ENCODE measurements around the gene MDH1B.

The MDH1B gene

GRCh38 chr2:206780671-206781070 lies 15.5 kb upstream of the MDH1B start:
- DNase-seq = no peak
- peaks cover 15% of the 10 kb centered on the region for H3K36me3 ChIP-seq (replicated peaks)
- no peaks in the 10 kb centered on the region for H3K27me3 ChIP-seq (replicated peaks)
- H3K27ac ChIP-seq = no peak overlapping the region
- TF ChIP-seq, protein P1, sequence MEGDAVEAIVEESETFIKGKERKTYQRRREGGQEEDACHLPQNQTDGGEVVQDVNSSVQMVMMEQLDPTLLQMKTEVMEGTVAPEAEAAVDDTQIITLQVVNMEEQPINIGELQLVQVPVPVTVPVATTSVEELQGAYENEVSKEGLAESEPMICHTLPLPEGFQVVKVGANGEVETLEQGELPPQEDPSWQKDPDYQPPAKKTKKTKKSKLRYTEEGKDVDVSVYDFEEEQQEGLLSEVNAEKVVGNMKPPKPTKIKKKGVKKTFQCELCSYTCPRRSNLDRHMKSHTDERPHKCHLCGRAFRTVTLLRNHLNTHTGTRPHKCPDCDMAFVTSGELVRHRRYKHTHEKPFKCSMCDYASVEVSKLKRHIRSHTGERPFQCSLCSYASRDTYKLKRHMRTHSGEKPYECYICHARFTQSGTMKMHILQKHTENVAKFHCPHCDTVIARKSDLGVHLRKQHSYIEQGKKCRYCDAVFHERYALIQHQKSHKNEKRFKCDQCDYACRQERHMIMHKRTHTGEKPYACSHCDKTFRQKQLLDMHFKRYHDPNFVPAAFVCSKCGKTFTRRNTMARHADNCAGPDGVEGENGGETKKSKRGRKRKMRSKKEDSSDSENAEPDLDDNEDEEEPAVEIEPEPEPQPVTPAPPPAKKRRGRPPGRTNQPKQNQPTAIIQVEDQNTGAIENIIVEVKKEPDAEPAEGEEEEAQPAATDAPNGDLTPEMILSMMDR (IDR thresholded peaks at IDR 0.05; ENCODE audit: low read depth, low read length, missing control alignments) = no peak
- no peak overlapping the region for H3K4me3 ChIP-seq (ENCODE audit: low read depth, low read length)
- in situ Hi-C loops (cut with HindIII; ENCODE audit: low pct_ligation_motif_present, low sequenced_read_pairs) = no loop called here

DNA sequence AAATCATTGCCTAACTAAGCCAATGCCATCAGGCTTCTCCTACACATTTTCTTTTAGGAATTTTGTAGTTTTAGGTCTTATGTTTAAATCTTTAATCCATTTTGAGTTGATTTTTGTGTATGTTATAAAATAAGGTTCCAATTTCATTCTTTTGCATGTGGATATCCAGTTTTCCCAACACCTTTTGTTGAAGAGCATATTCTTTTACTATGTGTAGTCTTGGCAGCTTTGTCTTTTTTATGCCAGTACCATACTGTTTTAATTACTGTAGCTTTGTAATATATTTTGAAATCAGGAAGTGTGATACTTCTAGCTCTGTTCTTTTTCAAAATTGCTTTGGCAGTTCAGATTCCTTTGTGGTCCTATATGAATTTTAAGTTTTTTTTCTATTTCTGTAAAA lies 11.3 kb upstream of the MDH1B start:
- TF ChIP-seq, protein P1 (IDR thresholded peaks at IDR 0.05; ENCODE audit: low read depth, low read length, missing control alignments) = no peak

DNA sequence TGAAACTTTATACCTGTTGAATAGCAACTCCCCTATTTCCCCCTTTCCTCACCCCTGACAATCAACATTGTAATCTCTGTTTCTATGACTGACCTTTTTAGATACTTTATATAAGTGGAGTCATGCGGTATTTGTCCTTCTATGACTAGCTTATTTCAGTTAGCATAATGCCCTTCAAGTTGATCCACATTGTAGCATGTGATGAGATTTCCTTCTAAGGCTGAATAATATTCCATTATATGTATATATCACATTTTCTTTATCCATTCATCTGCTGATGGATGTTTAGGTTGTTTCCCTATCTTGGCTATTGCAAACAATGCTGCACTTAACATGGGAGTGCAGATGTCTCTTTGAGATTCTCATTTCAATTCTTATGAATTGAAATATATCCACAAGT lies 9.7 kb upstream of the MDH1B start:
- Histone ChIP-seq H3K27ac (no peak overlapping the region), H3K27me3 (replicated peaks) (no peaks in the 10 kb centered on the region), H3K36me3 (replicated peaks) (peaks cover 14% of the 10 kb centered on the region), H3K4me3 (ENCODE audit: low read depth, low read length) (no peak overlapping the region)
- in situ Hi-C loops (cut with HindIII; ENCODE audit: low pct_ligation_motif_present, low sequenced_read_pairs) = no loop called here
- DNase-seq = no peak
- TF ChIP-seq, protein P1 (IDR thresholded peaks at IDR 0.05; ENCODE audit: low read depth, low read length, missing control alignments) = no peak

More for the DNA sequence above, 11.3 kb upstream of the MDH1B start:
- Histone ChIP-seq H3K27me3 (replicated peaks) (no peaks in the 10 kb centered on the region), H3K36me3 (replicated peaks) (peaks cover 13% of the 10 kb centered on the region), H3K4me3 (ENCODE audit: low read depth, low read length) (no peak overlapping the region), H3K27ac (no peak overlapping the region)
- in situ Hi-C loops (cut with HindIII; ENCODE audit: low pct_ligation_motif_present, low sequenced_read_pairs) = no loop called here
- DNase-seq = no peak

GRCh38 chr2:206766057-206766930 lies 1.2 kb upstream of the MDH1B start:
- no peak for DNase-seq
- TF ChIP-seq, protein P1 (IDR thresholded peaks at IDR 0.05; ENCODE audit: low read depth, low read length, missing control alignments) = no peak
- in situ Hi-C loops (cut with HindIII; ENCODE audit: low pct_ligation_motif_present, low sequenced_read_pairs) = no loop called here
- Histone ChIP-seq H3K36me3 (replicated peaks) (peaks cover 3% of the 10 kb centered on the region), H3K4me3 (ENCODE audit: low read depth, low read length) (peak overlapping the region; percentile 94), H3K27me3 (replicated peaks) (no peaks in the 10 kb centered on the region), H3K27ac (peak overlapping the region; percentile 98)

GRCh38 chr2:206764673-206765241 lies 371 bp downstream of the MDH1B start:
- Histone ChIP-seq H3K27me3 (replicated peaks) (no peaks in the 10 kb centered on the region), H3K27ac (peak overlapping the region; percentile 98), H3K4me3 (ENCODE audit: low read depth, low read length) (peak overlapping the region; percentile 94), H3K36me3 (replicated peaks) (no peaks in the 10 kb centered on the region)
- DNase-seq = no peak
- in situ Hi-C loops (cut with HindIII; ENCODE audit: low pct_ligation_motif_present, low sequenced_read_pairs) = no loop called here
- TF ChIP-seq, protein P1 (IDR thresholded peaks at IDR 0.05; ENCODE audit: low read depth, low read length, missing control alignments) = no peak

Data from brain microvascular endothelial cell (primary cell).